ENCODE measurements around the gene EIF3K.
A peak's percentile ranks its signal among the peaks of the same experiment; 100 is the strongest.

Gene EIF3K

GRCh38 chr19:38686530-38686888 is 67.5 kb downstream of the EIF3K start:
- WGBS, result 95% methylated on average over 5 of the region's 5 CpGs
- Histone ChIP-seq H2AK5ac (ENCODE audit: low read length, severe bottlenecking) (peak overlapping the region; percentile 99), H2BK120ac (ENCODE audit: low read depth, low read length) (peak overlapping the region; percentile 58), H3K9me3 (ENCODE audit: control insufficient read depth, low read length) (no peaks in the 10 kb centered on the region), H3K23ac (ENCODE audit: low read length in 2 of 2) (no peak overlapping the region), H2AFZ (ENCODE audit: low read depth, low read length) (no peak overlapping the region), H4K91ac (ENCODE audit: low read length) (peak overlapping the region; percentile 75), H3K18ac (ENCODE audit: low read depth in 1 of 2, low read length in 2 of 2) (peak overlapping the region in 1 of 2 experiments; percentile 75), H3K9ac (ENCODE audit: low read length) (peak overlapping the region; percentile 88), H2BK5ac (ENCODE audit: low read depth, low read length, poor library complexity, severe bottlenecking) (peak overlapping the region; percentile 98), H2BK15ac (ENCODE audit: low read depth, poor library complexity, severe bottlenecking) (peak overlapping the region; percentile 73), H3K36me3 (ENCODE audit: control insufficient read depth in 1 of 2, insufficient read depth in 2 of 2, low read depth in 1 of 2, low read length in 2 of 2) (peaks cover 7 to 21% of the 10 kb centered on the region in 2 experiments), H3K79me1 (replicated peaks; ENCODE audit: low read length, poor library complexity, severe bottlenecking) (no peaks in the 10 kb centered on the region), H3K4me3 (ENCODE audit: insufficient read depth in 1 of 2, low read depth in 1 of 2, low read length in 2 of 2) (no peak overlapping the region), H2BK12ac (ENCODE audit: low read length in 2 of 2) (peak overlapping the region in 1 of 2 experiments; percentile 96), H3K4me1 (ENCODE audit: control insufficient read depth, insufficient read depth, low read depth, low read length) (peaks cover 47% of the 10 kb centered on the region), H3K4me2 (ENCODE audit: low read length, poor library complexity, severe bottlenecking) (no peak overlapping the region), H3K27ac (ENCODE audit: low read length, poor library complexity, severe bottlenecking) (peak overlapping the region; percentile 88), H4K8ac (ENCODE audit: low read length) (peak overlapping the region; percentile 85), H3K14ac (ENCODE audit: low read length in 2 of 2) (no peak overlapping the region), H3K27me3 (ENCODE audit: control insufficient read depth in 1 of 2, insufficient read depth in 1 of 2, low read length in 2 of 2) (no peaks in the 10 kb centered on the region), H3K4ac (ENCODE audit: low read depth in 1 of 2, low read length in 2 of 2) (peak overlapping the region in 1 of 2 experiments; percentile 96)
- no peak for DNase-seq

Measured in mesenchymal stem cell (in vitro differentiated cells and primary cell).